ENCODE data around the gene CBLN3.

GRCh38 chr14:24401810-24402702 is 27.4 kb downstream of the CBLN3 start:
- TF ChIP-seq CTCF (IDR thresholded peaks at IDR 0.05; ENCODE audit: low read length) (no peak), EZH2 (IDR thresholded peaks at IDR 0.05; ENCODE audit: borderline replicate concordance, low read length) (no peak)

Data from OCI-LY1 (cell line).